Measurements from ENCODE around the gene OVCA2. TPM values are rescaled to one million over a fixed set of nuclear protein-coding genes. Genes with fewer than 3 reads are reported as not detected.

Gene OVCA2
- total RNA-seq, 4 donors from 2014 or later, result 5.4 to 73.3 (median 36.9) TPM

DNA sequence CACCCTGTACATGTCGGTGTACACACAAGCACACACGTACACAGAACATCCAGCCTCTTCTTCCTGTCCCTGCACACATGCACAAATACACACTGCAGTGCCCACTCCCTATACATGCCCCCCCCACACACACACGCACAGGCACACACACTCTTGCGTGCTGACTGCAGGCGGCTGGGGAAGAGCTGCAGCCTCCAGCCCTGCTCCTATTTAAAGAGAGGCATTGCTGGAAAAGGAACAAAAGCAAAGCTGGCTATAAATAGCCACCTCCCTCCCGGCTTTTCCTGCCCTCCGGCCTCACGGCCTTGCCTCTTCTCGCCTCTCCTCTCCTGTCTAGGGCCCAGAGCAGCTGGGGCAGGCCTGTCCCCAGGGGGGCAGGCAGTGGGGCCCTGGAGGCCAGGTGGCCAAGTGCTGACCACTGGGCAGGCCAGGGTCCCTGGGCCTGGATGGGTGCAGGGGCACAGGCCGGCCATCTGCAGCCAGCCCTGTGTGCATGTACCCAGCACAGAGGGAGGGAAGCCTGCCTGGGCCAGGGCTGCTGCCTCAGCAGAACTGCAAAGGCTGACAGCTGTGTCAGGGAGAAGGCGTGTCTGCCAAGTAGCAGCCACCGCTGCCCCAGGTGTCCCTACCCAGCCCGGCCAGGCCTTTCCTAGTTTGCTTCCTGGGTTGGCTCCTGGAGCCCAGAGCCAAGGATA is 42.1 kb upstream of the OVCA2 start:
- Histone ChIP-seq H3K36me3 (no peaks in the 10 kb centered on the region), H3K4me3 (no peak overlapping the region), H3K9me3 (no peaks in the 10 kb centered on the region), H3K27ac (peak overlapping the region; percentile 66 to 85 (median 76)), H3K4me1 (peaks cover 20 to 39% (median 30%) of the 10 kb centered on the region in 4 donors), H3K27me3 (peaks cover 4% of the 10 kb centered on the region)
- TF ChIP-seq POLR2AphosphoS5 (IDR thresholded peaks at IDR 0.05) (no peak), POLR2A (IDR thresholded peaks at IDR 0.05) (no peak)
- TF ChIP-seq, protein P1, sequence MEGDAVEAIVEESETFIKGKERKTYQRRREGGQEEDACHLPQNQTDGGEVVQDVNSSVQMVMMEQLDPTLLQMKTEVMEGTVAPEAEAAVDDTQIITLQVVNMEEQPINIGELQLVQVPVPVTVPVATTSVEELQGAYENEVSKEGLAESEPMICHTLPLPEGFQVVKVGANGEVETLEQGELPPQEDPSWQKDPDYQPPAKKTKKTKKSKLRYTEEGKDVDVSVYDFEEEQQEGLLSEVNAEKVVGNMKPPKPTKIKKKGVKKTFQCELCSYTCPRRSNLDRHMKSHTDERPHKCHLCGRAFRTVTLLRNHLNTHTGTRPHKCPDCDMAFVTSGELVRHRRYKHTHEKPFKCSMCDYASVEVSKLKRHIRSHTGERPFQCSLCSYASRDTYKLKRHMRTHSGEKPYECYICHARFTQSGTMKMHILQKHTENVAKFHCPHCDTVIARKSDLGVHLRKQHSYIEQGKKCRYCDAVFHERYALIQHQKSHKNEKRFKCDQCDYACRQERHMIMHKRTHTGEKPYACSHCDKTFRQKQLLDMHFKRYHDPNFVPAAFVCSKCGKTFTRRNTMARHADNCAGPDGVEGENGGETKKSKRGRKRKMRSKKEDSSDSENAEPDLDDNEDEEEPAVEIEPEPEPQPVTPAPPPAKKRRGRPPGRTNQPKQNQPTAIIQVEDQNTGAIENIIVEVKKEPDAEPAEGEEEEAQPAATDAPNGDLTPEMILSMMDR (IDR thresholded peaks at IDR 0.05), result no peak
- in situ Hi-C loops (cut with MboI; ENCODE audit: low pct_ligation_motif_present in 1 of 4, low pct_unique_long_range_greater_than_20kb in 1 of 4, low sequenced_read_pairs in 3 of 4), result no loop called here
- peak; percentile 67 for DNase-seq
- intact Hi-C loops (cut with DNase I; ENCODE audit: low total_unique reads), result no loop called here
- WGBS, 2 donors (ENCODE audit: low coverage in 1 of 2), result 17 to 60% methylated on average over 1 to 13 of the region's 13 CpGs

DNA sequence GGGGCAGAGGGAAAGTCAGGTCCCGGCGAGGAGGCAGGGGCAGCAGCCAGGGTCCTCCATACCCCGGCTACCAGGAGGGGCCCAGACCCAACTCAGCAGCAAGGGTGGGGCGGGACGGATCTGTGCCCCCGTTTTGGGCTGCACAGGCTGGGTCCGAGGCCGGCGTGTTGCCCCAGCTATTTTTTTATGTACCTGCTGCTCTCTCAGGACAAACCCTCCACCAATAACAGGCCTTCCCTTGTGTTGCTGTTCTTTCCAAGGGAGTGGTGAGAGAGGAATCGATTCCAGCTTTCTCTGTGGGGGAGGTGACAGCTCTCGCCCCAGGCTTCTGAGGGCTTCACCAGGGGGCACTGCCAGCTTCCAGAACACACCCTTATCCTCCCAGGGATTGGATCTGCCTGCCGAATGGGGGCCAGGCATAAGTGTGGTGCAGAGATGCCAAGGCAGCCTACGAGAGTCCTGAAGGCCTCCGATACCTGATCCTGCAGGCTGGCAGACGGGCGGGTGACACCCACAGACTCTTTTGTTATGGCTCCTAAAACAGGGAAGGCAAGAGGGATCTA is 39.0 kb upstream of the OVCA2 start:
- Histone ChIP-seq H3K27me3 (peaks cover 4% of the 10 kb centered on the region), H3K27ac (no peak overlapping the region), H3K36me3 (no peaks in the 10 kb centered on the region), H3K4me1 (peaks cover 13 to 28% (median 25%) of the 10 kb centered on the region in 4 donors), H3K4me3 (no peak overlapping the region), H3K9me3 (no peaks in the 10 kb centered on the region)
- in situ Hi-C loops (cut with MboI; ENCODE audit: low pct_ligation_motif_present in 1 of 4, low pct_unique_long_range_greater_than_20kb in 1 of 4, low sequenced_read_pairs in 3 of 4), result no loop called here
- intact Hi-C loops (cut with DNase I; ENCODE audit: low total_unique reads), result no loop called here
- WGBS, 2 donors (ENCODE audit: low coverage in 1 of 2), result 80% methylated on average over 16 of the region's 16 CpGs; no CpG with 5 or more reads in 1 of the 2 donors
- no peak for DNase-seq
- TF ChIP-seq POLR2A (IDR thresholded peaks at IDR 0.05), result no peak
- TF ChIP-seq POLR2AphosphoS5 (IDR thresholded peaks at IDR 0.05), result no peak
- TF ChIP-seq, protein P1 (IDR thresholded peaks at IDR 0.05), result no peak
- no peak for TF ChIP-seq EP300 (IDR thresholded peaks at IDR 0.05; ENCODE audit: low read depth)

DNA sequence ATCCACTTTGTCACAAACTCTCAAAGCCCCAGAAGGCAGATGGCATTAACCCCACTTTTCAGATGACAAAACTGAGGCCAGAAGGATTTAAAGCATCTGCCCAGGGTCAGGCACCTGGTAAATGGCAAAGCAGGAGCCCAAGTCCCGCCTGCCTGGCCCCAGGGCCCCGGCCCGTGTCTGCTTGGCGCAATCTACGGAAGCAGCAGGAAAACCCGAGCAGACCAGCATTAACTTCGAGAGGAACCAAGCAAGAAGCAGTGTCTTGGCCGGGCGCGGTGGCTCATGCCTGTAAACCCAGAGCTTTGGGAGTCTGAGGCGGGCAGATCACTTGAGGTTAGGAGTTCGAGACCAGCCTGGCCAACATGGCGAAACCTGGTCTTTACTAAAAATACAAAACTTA is 38.3 kb upstream of the OVCA2 start:
- no peak overlapping the region for H3K4me3 ChIP-seq
- no peak overlapping the region for H3K27ac ChIP-seq
- H3K9me3 ChIP-seq, result no peaks in the 10 kb centered on the region
- 91% methylated on average over 13 of the region's 13 CpGs; no CpG with 5 or more reads in 1 of the 2 donors for WGBS, 2 donors (ENCODE audit: low coverage in 1 of 2)
- no peaks in the 10 kb centered on the region for H3K36me3 ChIP-seq
- DNase-seq, result no peak
- intact Hi-C loops (cut with DNase I; ENCODE audit: low total_unique reads) (no loop called here), in situ Hi-C loops (cut with MboI; ENCODE audit: low pct_ligation_motif_present in 1 of 4, low pct_unique_long_range_greater_than_20kb in 1 of 4, low sequenced_read_pairs in 3 of 4) (no loop called here)
- TF ChIP-seq EP300 (IDR thresholded peaks at IDR 0.05; ENCODE audit: low read depth), result no peak
- no peak for TF ChIP-seq POLR2AphosphoS5 (IDR thresholded peaks at IDR 0.05)
- TF ChIP-seq, protein P1 (IDR thresholded peaks at IDR 0.05), result no peak
- peaks cover 13 to 21% (median 19%) of the 10 kb centered on the region in 4 donors for H3K4me1 ChIP-seq
- H3K27me3 ChIP-seq, result peaks cover 1% of the 10 kb centered on the region

DNA sequence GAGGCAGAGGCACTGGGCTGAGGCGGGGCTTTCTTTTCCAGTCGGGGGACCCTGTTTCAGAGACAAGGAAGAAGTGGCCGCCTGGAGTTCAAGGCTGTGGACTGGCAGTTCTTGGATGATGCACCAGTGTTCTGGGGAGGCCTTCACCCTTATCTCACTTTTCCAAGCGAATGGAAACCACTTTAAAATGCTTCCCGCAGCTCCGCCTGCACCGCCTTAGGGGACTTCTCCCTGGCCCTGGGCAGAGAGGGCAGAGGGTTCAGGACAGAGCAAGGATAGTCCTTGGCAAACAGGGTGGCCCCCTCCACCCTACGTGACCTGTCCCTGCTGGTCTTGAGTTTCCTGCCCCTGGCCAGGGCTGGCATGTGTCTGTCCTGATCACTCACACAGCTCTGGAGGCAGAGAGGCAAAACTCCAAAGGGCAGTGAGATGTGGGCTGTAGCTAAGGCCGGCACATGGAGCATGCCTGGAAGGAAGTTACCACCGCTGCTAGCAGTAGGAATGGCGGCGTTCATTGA is 37.3 kb upstream of the OVCA2 start:
- H3K27me3 ChIP-seq, result no peaks in the 10 kb centered on the region
- TF ChIP-seq, protein P1 (IDR thresholded peaks at IDR 0.05), result no peak
- TF ChIP-seq POLR2AphosphoS5 (IDR thresholded peaks at IDR 0.05), result no peak
- TF ChIP-seq POLR2A (IDR thresholded peaks at IDR 0.05), result no peak
- TF ChIP-seq EP300 (IDR thresholded peaks at IDR 0.05; ENCODE audit: low read depth), result no peak
- no peak for DNase-seq
- H3K27ac ChIP-seq, result no peak overlapping the region
- no peak overlapping the region for H3K4me3 ChIP-seq
- intact Hi-C loops (cut with DNase I; ENCODE audit: low total_unique reads) (no loop called here), in situ Hi-C loops (cut with MboI; ENCODE audit: low pct_ligation_motif_present in 1 of 4, low pct_unique_long_range_greater_than_20kb in 1 of 4, low sequenced_read_pairs in 3 of 4) (no loop called here)
- H3K4me1 ChIP-seq, result peaks cover 9 to 15% (median 13%) of the 10 kb centered on the region in 4 donors
- no peaks in the 10 kb centered on the region for H3K9me3 ChIP-seq
- 81 to 82% methylated on average over 4 to 12 of the region's 12 CpGs for WGBS, 2 donors (ENCODE audit: low coverage in 1 of 2)
- H3K36me3 ChIP-seq, result no peaks in the 10 kb centered on the region

Data from transverse colon (tissue), 4 donors.